Progenitor cell of endocrine pancreas (in vitro differentiated cells): ENCODE data around the gene MYRIP. TPM values are rescaled to one million over a fixed set of nuclear protein-coding genes. Genes with fewer than 3 reads are reported as not detected.
A peak's percentile ranks its signal among the peaks of the same experiment; 100 is the strongest.

Source experiments
- DNase-seq: peaks from one replicate; pipeline ENCODE4 v3.0.0; 2021; ENCODE audit warnings: low spot score; ENCODE audit not compliant: unreplicated experiment
- H3K27ac Mint-ChIP-seq: 2 replicates; pipeline ENCODE4 v1.8.0; 2021; ENCODE audit warnings: mild to moderate bottlenecking, moderate library complexity, mixed read lengths
- H3K27me3 Mint-ChIP-seq: 2 replicates; pipeline ENCODE4 v1.8.0; 2021; ENCODE audit warnings: mixed read lengths
- H3K36me3 Mint-ChIP-seq: 2 replicates; pipeline ENCODE4 v1.8.0; 2022; ENCODE audit warnings: mixed read lengths; ENCODE audit not compliant: insufficient read depth
- H3K4me1 Mint-ChIP-seq: 2 replicates; pipeline ENCODE4 v1.8.0; 2021; ENCODE audit warnings: low read depth, mixed read lengths
- H3K4me3 Mint-ChIP-seq: 2 replicates; pipeline ENCODE4 v1.8.0; 2021; ENCODE audit warnings: low read depth, mild to moderate bottlenecking, moderate library complexity, mixed read lengths
- H3K9me3 Mint-ChIP-seq: 2 replicates; pipeline ENCODE4 v1.8.0; 2021; ENCODE audit warnings: low read depth, mixed read lengths
- total RNA-seq: library from RNA; stranded (reverse); gene quantifications from 2 replicates; pipeline ENCODE4 v1.2.1, GENCODE V29; 2021
- TF ChIP-seq, protein P1 (sequence below): fragments of 200-600 bp; sonication (generic); IDR thresholded peaks from one replicate; pipeline ENCODE4 v1.5.0; 2021; ENCODE audit warnings: antibody characterized with exemption, mild to moderate bottlenecking; ENCODE audit not compliant: unreplicated experiment

Gene MYRIP
- total RNA-seq, 1 donor from 2014 or later: 0.57 TPM

DNA sequence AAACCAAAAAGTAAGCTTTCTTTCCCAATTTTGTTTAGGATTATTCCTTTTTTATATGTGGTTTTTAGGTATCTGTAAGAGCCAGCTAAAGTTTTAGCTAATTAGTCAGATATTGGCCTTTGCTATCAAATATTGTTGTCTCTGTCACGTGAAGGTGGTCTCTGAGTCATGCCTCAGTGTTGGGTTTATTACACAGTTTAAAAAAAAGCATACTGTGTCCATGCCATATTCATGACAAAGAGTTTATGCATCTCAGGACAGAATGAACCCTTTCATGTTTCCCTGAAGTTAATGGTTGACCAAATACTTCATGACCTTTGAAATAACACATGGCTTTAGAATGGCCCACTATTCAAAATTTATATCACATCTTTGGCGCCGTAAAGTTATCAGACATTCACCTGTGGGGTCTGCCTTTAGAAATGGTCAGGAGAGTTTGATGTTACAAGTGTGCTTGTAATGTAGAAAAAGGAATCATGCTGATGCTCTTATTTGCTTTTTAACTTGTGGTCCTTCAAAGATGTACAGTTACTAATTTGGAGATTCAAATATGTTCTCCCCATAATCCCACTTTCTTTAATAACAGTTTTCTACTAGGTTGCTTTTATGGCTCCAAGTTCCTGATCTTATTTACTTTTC, 101.5 kb downstream of the MYRIP start:
- no peak for DNase-seq
- TF ChIP-seq, protein P1, sequence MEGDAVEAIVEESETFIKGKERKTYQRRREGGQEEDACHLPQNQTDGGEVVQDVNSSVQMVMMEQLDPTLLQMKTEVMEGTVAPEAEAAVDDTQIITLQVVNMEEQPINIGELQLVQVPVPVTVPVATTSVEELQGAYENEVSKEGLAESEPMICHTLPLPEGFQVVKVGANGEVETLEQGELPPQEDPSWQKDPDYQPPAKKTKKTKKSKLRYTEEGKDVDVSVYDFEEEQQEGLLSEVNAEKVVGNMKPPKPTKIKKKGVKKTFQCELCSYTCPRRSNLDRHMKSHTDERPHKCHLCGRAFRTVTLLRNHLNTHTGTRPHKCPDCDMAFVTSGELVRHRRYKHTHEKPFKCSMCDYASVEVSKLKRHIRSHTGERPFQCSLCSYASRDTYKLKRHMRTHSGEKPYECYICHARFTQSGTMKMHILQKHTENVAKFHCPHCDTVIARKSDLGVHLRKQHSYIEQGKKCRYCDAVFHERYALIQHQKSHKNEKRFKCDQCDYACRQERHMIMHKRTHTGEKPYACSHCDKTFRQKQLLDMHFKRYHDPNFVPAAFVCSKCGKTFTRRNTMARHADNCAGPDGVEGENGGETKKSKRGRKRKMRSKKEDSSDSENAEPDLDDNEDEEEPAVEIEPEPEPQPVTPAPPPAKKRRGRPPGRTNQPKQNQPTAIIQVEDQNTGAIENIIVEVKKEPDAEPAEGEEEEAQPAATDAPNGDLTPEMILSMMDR: no peak

DNA sequence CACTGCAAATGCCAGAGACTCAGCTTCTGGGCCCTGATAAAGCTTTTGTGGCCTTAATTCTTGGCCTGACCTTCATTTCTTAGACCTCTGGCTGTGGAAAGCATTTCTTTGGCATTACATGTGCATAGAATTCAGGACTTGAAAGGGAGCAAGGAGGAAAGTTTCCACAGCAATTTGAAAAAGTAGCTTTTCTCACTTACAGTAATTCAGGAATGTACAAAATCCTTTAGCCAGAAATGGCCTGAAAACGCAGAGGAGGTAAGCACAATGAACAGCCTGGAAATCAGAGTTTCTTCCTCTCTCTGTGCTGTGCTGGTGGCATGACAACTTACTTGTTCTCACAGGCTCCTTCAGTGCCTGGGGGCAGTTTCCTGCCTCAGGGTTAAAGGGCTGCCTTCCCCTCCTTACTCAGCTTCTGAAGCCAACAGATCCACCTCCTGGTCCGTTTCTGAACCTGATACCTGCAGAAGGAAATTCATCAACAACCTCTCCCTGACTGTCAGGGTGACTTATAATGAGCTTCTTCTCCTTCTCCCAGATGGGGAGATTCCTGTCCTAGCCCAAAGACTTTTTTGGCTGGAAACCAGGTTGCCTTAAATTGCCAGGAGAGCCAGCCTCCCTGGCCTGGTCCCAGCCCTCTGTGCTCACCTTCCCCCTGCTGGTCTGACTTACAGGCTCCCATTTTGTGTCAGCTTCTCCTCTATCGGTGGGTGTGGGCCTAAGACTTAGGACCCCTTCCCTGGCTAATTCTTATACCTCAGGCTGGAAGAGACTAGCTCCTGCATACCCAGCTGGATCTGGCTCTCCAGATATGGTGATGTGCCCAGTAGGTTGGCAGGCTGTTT, 102.3 kb downstream of the MYRIP start:
- Mint-ChIP-seq H3K4me3 (no peak overlapping the region), H3K4me1 (peaks cover 9% of the 10 kb centered on the region), H3K9me3 (no peaks in the 10 kb centered on the region), H3K27ac (no peak overlapping the region), H3K36me3 (no peaks in the 10 kb centered on the region), H3K27me3 (no peaks in the 10 kb centered on the region)
- TF ChIP-seq, protein P1: peak; percentile 16
- DNase-seq: no peak

More for the DNA sequence above, 101.5 kb downstream of the MYRIP start:
- no peaks in the 10 kb centered on the region for H3K36me3 Mint-ChIP-seq
- H3K9me3 Mint-ChIP-seq: no peaks in the 10 kb centered on the region
- H3K27me3 Mint-ChIP-seq: no peaks in the 10 kb centered on the region
- no peak overlapping the region for H3K4me3 Mint-ChIP-seq
- H3K27ac Mint-ChIP-seq: no peak overlapping the region
- H3K4me1 Mint-ChIP-seq: peaks cover 9% of the 10 kb centered on the region

DNA sequence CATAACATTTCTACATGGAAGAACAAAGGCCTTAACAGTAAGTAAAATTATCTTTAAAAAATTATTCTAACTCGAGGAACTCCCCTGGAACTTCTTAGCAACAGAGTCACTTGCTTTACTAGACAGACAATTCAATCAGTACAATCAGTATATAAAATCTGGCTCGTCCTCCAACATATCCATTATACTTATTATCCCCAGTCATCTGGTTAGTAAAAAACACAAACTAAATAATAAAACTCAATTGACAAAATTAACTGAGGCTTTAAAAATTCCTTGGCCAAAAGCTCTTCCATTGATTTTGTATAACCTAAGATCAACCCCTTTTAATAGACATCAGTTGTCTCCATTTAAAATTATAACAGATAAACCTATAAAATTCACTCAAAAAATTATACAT, 105.6 kb downstream of the MYRIP start:
- TF ChIP-seq, protein P1: no peak
- no peaks in the 10 kb centered on the region for H3K36me3 Mint-ChIP-seq
- no peak for DNase-seq
- no peak overlapping the region for H3K27ac Mint-ChIP-seq
- no peaks in the 10 kb centered on the region for H3K27me3 Mint-ChIP-seq
- peaks cover 9% of the 10 kb centered on the region for H3K4me1 Mint-ChIP-seq
- no peak overlapping the region for H3K4me3 Mint-ChIP-seq
- H3K9me3 Mint-ChIP-seq: no peaks in the 10 kb centered on the region

DNA sequence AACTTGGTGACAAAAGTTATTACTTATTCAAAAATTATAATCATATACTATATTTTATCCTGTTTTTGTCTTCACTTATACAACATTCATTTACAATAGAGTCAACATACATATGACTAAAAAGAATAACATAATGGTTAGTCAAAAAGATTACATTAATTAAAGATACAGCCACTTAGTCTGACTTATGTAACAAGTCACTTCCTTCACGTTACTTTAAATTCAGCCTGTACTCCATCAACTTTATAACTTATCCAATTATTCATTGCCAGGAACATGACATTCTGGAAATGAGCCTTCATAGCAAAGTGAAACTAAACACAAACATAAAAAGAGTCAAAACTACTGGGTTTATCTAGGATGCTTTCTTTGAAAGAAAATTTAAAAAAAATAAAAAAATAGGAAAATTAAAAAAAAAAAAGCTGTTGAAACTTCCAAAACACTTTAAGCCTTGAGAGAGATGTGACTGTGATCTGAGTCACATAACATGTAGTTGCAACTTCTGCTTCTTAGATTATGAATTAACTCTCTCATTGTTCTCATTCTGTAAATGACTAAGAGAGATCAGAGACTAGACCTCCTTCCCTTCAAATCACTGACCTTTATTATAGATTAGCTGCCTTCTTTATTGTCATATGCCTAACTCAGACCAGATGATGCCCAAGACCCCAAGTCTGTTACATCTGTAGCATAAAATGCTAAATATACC, 107.8 kb downstream of the MYRIP start:
- H3K27ac Mint-ChIP-seq: no peak overlapping the region
- no peak overlapping the region for H3K4me3 Mint-ChIP-seq
- no peaks in the 10 kb centered on the region for H3K9me3 Mint-ChIP-seq
- TF ChIP-seq, protein P1: no peak
- no peaks in the 10 kb centered on the region for H3K4me1 Mint-ChIP-seq
- no peaks in the 10 kb centered on the region for H3K27me3 Mint-ChIP-seq
- DNase-seq: no peak
- no peaks in the 10 kb centered on the region for H3K36me3 Mint-ChIP-seq

DNA sequence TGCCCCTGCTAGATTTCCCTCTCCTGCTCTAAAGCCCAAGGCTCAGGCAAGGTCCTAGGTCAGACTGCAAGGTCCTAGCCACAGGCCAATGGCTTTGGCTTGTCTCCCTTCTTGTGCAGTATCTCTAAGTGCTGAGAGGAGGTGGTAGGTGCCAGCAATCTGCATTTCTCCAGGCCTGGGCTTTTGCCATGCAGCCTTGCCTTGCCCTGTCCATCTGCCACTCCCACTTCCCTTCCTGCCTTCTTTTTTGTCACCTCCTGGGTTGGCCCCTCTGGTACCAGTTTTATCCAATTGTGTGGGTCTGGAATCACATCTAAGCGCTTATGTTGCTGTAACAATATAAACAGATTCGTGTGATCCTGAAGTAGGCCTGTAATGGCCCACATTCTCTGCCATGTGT, 109.9 kb downstream of the MYRIP start:
- no peak for DNase-seq
- H3K4me1 Mint-ChIP-seq: no peaks in the 10 kb centered on the region
- TF ChIP-seq, protein P1: no peak
- H3K27ac Mint-ChIP-seq: no peak overlapping the region
- H3K36me3 Mint-ChIP-seq: no peaks in the 10 kb centered on the region
- H3K27me3 Mint-ChIP-seq: no peaks in the 10 kb centered on the region
- H3K9me3 Mint-ChIP-seq: peaks cover under 1% of the 10 kb centered on the region
- no peak overlapping the region for H3K4me3 Mint-ChIP-seq
